OCI-LY7 (cell line): ENCODE results near the gene FOXP1.

ENCODE experiments used
- CTCF ChIP-seq: fragments of 200-600 bp; sonication (generic); conservative IDR thresholded peaks from 2 replicates; pipeline ENCODE4 v1.5.1; 2014; ENCODE audit warnings: mild to moderate bottlenecking, antibody characterized with exemption, low read length, moderate library complexity, mixed read lengths
- EZH2phosphoT487 ChIP-seq: fragments of 200-600 bp; sonication (generic); IDR thresholded peaks from 2 replicates; pipeline ENCODE4 v1.6.1; 2018; ENCODE audit warnings: low read depth, borderline replicate concordance, mild to moderate bottlenecking, mixed run types, antibody characterized with exemption, low read length, moderate library complexity, mixed read lengths

- TF ChIP-seq CTCF (no peak), EZH2phosphoT487 (no peak)
Observed at GRCh38 chr3:71127052-71127831, 456.3 kb downstream of the FOXP1 start.
